ENCODE results near the gene CLSTN1.

- TF ChIP-seq CTCF (IDR thresholded peaks at IDR 0.05; ENCODE audit: insufficient read depth, low read length, poor library complexity, severe bottlenecking) (no peak), EZH2phosphoT487 (conservative IDR thresholded peaks at IDR 0.05; ENCODE audit: low read length) (no peak)
These were observed 34.7 kb upstream of the CLSTN1 start for GRCh38 chr1:9858293-9859035.
